Upper lobe of right lung (tissue), 1 donor: ENCODE results near the gene LDHA. TPM values are rescaled to one million over a fixed set of nuclear protein-coding genes. Genes with fewer than 3 reads are reported as not detected.

ENCODE experiments used
- ATAC-seq: fragments of 200-7000 bp; cut with Tn5 transposase; one replicate; pipeline ENCODE4 v1.9.1; 2020; ENCODE audit warnings: mild to moderate bottlenecking, moderate library complexity
- DNase-seq: peaks from one replicate; pipeline ENCODE4 v3.0.0-alpha.2; 2020
- H3K27ac ChIP-seq: fragments of 200-600 bp; one replicate; pipeline ENCODE4 v1.8.0; 2022
- H3K27me3 ChIP-seq: fragments of 200-600 bp; one replicate; pipeline ENCODE4 v1.8.0; 2022; ENCODE audit warnings: mild to moderate bottlenecking
- H3K36me3 ChIP-seq: fragments of 200-600 bp; one replicate; pipeline ENCODE4 v1.8.0; 2022
- H3K4me1 ChIP-seq: fragments of 200-600 bp; one replicate; pipeline ENCODE4 v1.8.0; 2022
- H3K4me3 ChIP-seq: fragments of 200-600 bp; one replicate; pipeline ENCODE4 v1.8.0; 2022; ENCODE audit warnings: mild to moderate bottlenecking
- H3K9me3 ChIP-seq: fragments of 200-600 bp; one replicate; pipeline ENCODE4 v1.8.0; 2022
- intact Hi-C: fragments of 100-400 bp; cut with DNase I; formaldehyde crosslinking; loops from one replicate; pipeline ENCODE4 v1.11.0; 2022
- long read RNA-seq: library from polyadenylated mRNA; unstranded; transcript quantifications from one replicate; pipeline ENCODE4 v2.0.0, GENCODE V29; 2021
- total RNA-seq: library from RNA; stranded (reverse); fragmentation: NEBNext Ultra II Directional; extraction: Animal tissue kit (Norgen Biotek cat#: 25700); gene quantifications from one replicate; pipeline ENCODE4 v1.2.1, GENCODE V29; 2021
- TF ChIP-seq, protein P1 (sequence below): fragments of 200-600 bp; IDR thresholded peaks from one replicate; pipeline ENCODE4 v1.8.0; 2022; ENCODE audit warnings: antibody characterized with exemption
- donor health status: DM: no; HTN: yes; CAD: no; lungs with severe emphysema.

The LDHA gene
- 231 TPM for total RNA-seq
- long read RNA-seq, transcript LDHA-202 (5 exons, 2,169 nt) = minor isoform, 22 of 190 reads
- long read RNA-seq, transcript LDHA-205 (8 exons, 2,416 nt) = major isoform, 153 of 190 reads
- long read RNA-seq, partial matches to known transcripts = 5 of 190 reads
- long read RNA-seq, other reads (novel, unspliced or antisense) = 5 of 190 reads

DNA sequence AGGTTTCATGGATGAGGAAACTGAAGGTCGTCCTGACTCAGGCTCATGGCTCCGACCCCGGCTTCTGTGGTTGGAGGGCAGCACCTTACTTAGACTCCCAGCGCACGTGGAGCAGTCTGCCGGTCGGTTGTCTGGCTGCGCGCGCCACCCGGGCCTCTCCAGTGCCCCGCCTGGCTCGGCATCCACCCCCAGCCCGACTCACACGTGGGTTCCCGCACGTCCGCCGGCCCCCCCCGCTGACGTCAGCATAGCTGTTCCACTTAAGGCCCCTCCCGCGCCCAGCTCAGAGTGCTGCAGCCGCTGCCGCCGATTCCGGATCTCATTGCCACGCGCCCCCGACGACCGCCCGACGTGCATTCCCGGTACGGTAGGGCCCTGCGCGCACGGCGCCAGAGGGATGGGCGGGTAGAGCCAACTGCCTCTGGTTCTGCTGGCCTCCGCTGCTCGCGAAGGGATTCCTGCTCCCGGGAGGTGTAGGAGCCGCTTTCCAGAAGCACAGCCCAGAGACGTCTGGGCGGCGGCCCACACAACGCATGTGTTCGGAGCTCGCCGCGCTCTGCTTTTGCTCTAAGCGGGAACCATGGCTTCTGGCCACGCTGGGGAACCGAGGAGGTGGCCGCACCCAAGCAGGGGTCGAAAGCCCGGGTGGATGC is at the start of gene LDHA:
TSS of gene LDHA (plus strand) at position 289 of the 653 bp plus-strand sequence. CDS start 2,280 bp downstream, outside the sequence.
- peaks cover 14% of the 10 kb centered on the region for H3K4me1 ChIP-seq
- intact Hi-C loops = no loop called here
- peak; percentile 99 for DNase-seq
- peak within 1 kb of the TSS; percentile 90 for H3K27ac ChIP-seq
- H3K4me3 ChIP-seq = peak within 1 kb of the TSS; percentile 88
- H3K27me3 ChIP-seq = no peaks in the 10 kb centered on the region
- TF ChIP-seq, protein P1, sequence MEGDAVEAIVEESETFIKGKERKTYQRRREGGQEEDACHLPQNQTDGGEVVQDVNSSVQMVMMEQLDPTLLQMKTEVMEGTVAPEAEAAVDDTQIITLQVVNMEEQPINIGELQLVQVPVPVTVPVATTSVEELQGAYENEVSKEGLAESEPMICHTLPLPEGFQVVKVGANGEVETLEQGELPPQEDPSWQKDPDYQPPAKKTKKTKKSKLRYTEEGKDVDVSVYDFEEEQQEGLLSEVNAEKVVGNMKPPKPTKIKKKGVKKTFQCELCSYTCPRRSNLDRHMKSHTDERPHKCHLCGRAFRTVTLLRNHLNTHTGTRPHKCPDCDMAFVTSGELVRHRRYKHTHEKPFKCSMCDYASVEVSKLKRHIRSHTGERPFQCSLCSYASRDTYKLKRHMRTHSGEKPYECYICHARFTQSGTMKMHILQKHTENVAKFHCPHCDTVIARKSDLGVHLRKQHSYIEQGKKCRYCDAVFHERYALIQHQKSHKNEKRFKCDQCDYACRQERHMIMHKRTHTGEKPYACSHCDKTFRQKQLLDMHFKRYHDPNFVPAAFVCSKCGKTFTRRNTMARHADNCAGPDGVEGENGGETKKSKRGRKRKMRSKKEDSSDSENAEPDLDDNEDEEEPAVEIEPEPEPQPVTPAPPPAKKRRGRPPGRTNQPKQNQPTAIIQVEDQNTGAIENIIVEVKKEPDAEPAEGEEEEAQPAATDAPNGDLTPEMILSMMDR = no peak
- no peaks in the 10 kb centered on the region for H3K9me3 ChIP-seq
- H3K36me3 ChIP-seq = peaks cover 30% of the 10 kb centered on the region
- peak; percentile 89 for ATAC-seq

- no peaks in the 10 kb centered on the region for H3K4me1 ChIP-seq
- no peaks in the 10 kb centered on the region for H3K9me3 ChIP-seq
- intact Hi-C loops = no loop called here
- H3K4me3 ChIP-seq = no peak overlapping the region
- DNase-seq (no peak), ATAC-seq (no peak)
- no peaks in the 10 kb centered on the region for H3K27me3 ChIP-seq
- TF ChIP-seq, protein P1 = no peak
- H3K27ac ChIP-seq = no peak overlapping the region
- peaks cover 83% of the 10 kb centered on the region for H3K36me3 ChIP-seq
Observed at GRCh38 chr11:18347471-18348125, 46.8 kb upstream of the LDHA start.

GRCh38 chr11:18352581-18352980 is 41.8 kb upstream of the LDHA start:
- no peaks in the 10 kb centered on the region for H3K4me1 ChIP-seq
- H3K27ac ChIP-seq = no peak overlapping the region
- H3K36me3 ChIP-seq = peaks cover 76% of the 10 kb centered on the region
- TF ChIP-seq, protein P1 = no peak
- intact Hi-C loops = no loop called here
- no peak overlapping the region for H3K4me3 ChIP-seq
- no peaks in the 10 kb centered on the region for H3K27me3 ChIP-seq
- DNase-seq (no peak), ATAC-seq (no peak)
- no peaks in the 10 kb centered on the region for H3K9me3 ChIP-seq

GRCh38 chr11:18358646-18359045 is 35.7 kb upstream of the LDHA start:
- no peaks in the 10 kb centered on the region for H3K4me1 ChIP-seq
- no peak overlapping the region for H3K4me3 ChIP-seq
- H3K9me3 ChIP-seq = no peaks in the 10 kb centered on the region
- intact Hi-C loops = no loop called here
- no peak overlapping the region for H3K27ac ChIP-seq
- ATAC-seq = no peak
- no peaks in the 10 kb centered on the region for H3K27me3 ChIP-seq
- H3K36me3 ChIP-seq = peaks cover 88% of the 10 kb centered on the region
- DNase-seq = no peak
- TF ChIP-seq, protein P1 = no peak

DNA sequence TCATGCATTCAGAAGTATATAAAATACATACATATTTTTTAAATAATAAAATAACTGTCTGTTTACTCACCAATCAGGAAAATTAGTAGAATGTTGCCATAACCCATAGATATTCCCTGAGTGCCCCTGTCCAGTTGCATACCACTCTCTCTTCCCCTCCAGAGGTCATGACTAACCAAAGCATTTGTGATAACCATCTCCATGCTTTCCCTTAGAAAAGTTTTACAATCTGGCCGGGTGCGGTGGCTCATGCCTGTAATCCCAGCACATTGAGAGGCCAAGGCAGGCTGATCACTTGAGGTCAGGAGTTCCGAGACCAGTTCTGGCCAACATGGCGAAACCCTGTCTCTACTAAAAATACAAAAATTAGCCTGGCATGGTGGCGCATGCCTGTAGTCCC is 33.2 kb upstream of the LDHA start:
- Histone ChIP-seq H3K27ac (no peak overlapping the region), H3K36me3 (peaks cover 93% of the 10 kb centered on the region), H3K9me3 (no peaks in the 10 kb centered on the region), H3K4me1 (no peaks in the 10 kb centered on the region), H3K4me3 (no peak overlapping the region), H3K27me3 (no peaks in the 10 kb centered on the region)
- ATAC-seq (no peak), DNase-seq (no peak)
- intact Hi-C loops = no loop called here
- TF ChIP-seq, protein P1 = no peak
